HG03460 (cell line): ENCODE results near the gene RBM33.
A peak's percentile ranks its signal among the peaks of the same experiment; 100 is the strongest.
"Not testable (repeated sequence)": the region's sequence is repeated elsewhere in the genome, so short reads cannot be mapped to it uniquely, and the experiment has no call there.

Experiments used
- ATAC-seq: cut with Tn5 transposase; IDR thresholded peaks from one replicate; pipeline ENCODE4 v1.9.1; 2021; ENCODE audit not compliant: unreplicated experiment

Gene RBM33

DNA sequence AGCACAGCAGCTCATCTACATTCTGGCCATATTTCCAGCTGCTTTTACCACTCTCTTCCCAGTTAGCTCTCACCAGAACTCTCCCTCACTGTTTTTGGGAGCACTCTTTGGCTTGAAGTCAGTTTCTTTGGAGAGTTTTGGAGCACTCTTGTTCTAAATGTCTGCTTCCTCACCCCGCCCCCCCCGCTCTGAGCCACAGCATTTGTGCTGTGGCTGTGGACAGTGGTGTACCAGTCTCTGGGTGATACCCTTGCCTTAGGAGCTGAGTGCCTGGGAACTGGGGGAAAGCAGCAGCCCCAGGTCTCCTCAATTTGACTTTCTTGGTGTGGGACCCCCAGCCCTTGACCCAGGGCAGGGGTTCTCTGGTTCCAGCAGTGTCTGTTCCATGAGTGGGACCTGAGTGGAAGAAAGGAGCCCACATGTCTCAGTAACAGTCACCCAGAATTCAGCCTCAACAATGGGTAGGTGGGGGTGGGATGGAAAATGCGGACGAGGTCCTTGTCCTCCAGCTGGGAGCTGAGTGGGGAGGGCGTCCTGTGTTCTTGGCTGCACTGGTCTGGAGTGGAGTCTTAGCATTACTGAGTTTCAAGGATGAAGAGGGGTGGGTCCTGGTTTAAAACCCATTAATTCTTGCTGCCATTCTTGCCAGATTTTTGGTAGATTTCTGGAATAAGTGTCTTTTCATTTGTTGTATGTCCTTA, 18.0 kb downstream of the RBM33 start:
- ATAC-seq: no peak

GRCh38 chr7:155663937-155664336, 19.5 kb downstream of the RBM33 start:
- ATAC-seq: no peak

GRCh38 chr7:155665079-155665956, 20.9 kb downstream of the RBM33 start:
- no peak for ATAC-seq

- no peak for ATAC-seq
Observed at GRCh38 chr7:155665957-155666287, 21.5 kb downstream of the RBM33 start.

DNA sequence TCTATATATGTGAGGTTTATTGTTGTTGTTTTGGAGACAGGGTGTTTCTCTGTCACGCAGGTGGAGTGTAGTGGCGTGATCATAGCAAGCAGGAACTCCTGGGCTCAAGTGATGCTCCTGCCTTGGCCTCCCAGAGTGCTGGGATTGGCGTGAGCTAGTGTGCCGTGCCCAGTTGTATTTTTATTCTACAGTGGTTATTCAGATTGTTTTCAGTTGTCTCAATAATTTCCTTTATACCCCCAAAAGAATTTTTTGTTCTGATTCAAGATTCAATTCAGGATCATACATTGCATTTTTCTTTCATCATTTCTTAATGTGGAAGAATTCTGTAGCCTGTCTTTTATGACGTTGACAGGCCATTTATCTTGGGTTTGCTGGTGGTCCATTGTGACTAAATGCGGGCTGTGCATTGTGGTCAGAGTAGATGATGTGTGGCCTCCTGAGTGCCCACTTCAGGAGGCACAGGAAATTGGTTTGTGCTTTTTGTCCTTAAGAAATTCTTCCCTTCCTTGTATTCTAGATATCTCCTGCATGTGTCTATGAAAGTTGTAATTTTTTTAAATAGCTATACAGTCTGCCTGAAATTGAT, 22.9 kb downstream of the RBM33 start:
- no peak for ATAC-seq

GRCh38 chr7:155669717-155670505, 25.4 kb downstream of the RBM33 start:
- no peak for ATAC-seq

- no peak for ATAC-seq
Observed at GRCh38 chr7:155670521-155670920, 26.1 kb downstream of the RBM33 start.

GRCh38 chr7:155674556-155674955, 30.1 kb downstream of the RBM33 start:
- ATAC-seq: no peak

DNA sequence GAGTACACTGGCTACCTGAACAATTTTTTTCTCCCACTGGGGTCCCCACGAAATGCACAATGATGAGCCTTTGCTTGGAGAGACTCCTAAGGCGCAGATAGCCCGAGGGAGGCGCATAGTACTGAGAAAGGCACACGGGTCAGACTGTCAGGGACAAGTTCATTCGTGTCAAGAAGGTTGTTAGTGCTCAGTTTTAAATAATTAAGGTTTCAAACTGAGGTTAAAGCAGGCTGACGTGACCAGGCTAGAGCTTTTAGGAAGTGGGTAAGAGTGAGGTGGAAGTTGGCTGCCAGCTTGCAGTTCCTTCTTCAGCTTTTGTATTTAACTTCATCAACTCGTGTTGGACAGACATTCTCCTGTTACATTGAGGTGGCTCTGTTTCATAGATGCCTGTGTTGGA, 31.6 kb downstream of the RBM33 start:
- ATAC-seq: no peak

- no peak for ATAC-seq
Observed at GRCh38 chr7:155677688-155678087, 33.2 kb downstream of the RBM33 start.

DNA sequence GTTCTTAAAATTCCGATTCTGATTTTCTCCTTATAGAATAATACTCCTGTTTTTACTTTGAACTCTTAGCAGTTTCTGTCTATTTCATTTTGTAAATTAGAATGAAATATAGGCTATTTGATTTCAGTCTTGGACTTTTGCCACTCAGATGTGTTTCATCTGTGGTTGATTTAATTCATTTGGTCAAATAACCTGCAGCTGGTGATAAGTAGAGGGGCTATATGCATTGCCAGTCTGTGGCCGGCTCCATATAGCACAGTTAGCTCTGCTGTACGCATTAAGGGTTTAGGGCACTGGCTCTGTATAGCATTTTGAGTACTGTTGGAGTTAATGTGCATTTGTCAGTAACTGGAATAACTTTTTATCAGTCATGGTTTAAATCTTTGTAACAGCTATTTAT, 35.7 kb downstream of the RBM33 start:
- no peak for ATAC-seq

- ATAC-seq: no peak
Observed at GRCh38 chr7:155680864-155681263, 36.4 kb downstream of the RBM33 start.

- no peak for ATAC-seq
Observed at GRCh38 chr7:155681663-155682062, 37.2 kb downstream of the RBM33 start.

DNA sequence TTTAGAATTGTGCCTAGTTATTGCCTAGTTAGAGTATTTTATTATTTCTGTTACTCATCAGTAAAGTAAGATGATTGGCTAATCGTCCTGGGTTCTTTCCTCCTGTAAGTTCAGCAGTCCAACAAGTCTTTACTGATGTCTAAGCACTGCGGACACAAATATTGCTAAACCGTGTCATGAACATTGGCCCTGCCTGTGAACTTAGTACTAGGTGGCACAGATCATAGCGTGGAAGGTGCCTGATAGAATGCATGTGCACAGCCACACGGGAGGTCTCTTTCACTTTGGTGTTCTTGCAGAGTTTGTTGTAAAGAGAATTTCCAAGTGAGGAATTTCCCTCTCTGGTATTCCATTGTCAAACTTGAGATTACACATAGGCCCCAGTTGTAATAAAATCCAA, 38.0 kb downstream of the RBM33 start:
- ATAC-seq: no peak

GRCh38 chr7:155683098-155683497, 38.6 kb downstream of the RBM33 start:
- ATAC-seq: no peak

- no peak for ATAC-seq
Observed at GRCh38 chr7:155683714-155684113, 39.3 kb downstream of the RBM33 start.

DNA sequence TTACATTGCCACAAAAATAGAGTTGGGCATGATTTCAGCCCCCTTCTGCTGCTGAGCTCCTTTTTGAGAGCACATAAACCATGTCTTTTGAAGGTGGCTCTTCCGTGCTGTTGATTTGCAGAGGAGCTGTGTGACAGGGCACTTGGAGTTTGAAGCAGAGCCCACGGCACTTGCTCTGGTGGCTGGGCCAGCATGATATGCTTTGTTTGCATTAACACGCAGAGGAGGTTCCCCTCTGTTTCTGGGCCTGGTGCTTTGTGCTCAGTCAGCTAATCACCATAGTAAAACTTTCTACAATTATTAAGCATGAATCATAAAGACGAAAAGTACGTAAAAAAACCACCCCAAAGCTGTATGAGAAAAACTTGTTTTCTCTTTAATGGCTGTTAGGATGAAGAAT, 40.1 kb downstream of the RBM33 start:
- ATAC-seq: no peak

DNA sequence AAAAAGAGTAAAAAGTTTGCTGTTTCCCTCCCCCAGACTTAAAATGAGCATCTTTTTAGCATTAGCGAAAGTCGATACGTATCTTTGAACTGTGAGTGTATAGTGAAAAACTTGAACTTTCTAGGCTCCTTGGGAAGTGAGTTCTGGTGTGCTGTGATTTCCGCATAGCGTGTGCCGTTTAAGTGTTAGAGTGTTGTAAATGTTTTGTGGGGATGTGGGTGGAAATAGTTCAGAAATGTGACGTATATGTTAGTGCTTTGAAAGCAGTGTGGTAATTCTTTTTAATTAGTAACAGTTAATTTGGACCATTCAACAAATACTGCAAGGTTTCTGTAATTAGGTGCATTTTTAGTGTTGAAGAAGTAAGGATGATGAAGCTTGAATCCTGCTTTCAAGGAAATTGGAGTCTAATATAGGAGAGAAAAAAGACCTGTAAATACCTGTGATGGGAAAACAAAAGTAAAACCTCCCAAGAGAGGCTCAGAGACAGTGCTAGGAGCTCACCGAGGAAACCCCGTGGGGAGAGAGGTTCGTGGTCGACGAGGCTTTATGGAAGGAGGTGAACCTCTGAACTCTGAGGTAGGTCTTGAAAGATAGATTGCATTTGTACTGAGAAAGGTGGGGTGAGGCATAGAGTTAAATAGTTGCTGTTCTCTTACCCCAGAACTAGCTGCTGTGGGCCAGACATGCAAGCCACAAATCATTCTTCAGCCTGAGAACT, 40.8 kb downstream of the RBM33 start:
- ATAC-seq: peak; percentile 88

GRCh38 chr7:155685791-155686160, 41.3 kb downstream of the RBM33 start:
- ATAC-seq: no peak

DNA sequence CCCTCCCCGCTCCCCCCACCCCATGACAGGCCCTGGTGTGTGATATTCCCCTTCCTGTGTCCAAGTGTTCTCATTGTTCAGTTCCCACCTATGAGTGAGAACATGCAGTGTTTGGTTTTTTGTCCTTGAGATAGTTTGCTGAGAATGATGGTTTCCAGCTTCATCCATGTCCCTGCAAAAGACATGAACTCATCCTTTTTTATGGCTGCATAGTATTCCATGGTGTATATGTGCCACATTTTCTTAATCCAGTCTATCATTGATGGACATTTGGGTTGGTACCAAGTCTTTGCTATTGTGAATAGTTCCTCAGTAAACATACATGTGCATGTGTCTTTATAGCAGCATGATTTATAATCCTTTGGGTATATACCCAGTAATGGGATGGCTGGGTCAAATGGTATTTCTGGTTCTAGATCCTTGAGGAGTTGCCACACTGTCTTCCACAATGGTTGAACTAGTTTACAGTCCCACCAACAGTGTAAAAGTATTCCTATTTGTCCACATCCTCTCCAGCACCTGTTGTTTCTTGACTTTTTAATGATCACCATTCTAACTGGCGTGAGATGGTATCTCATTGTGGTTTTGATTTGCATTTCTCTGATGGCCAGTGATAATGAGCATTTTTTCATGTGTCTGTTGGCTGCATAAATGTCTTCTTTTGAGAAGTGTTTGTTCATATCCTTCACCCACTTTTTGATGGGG, 42.3 kb downstream of the RBM33 start:
- ATAC-seq: not testable (repeated sequence)
